ENCODE results near the gene ST6GAL1. TPM values are rescaled to one million over a fixed set of nuclear protein-coding genes. Genes with fewer than 3 reads are reported as not detected.

The ST6GAL1 gene
- total RNA-seq, 4 donors from 2014 or later = 32.6 to 107 (median 57.1) TPM

DNA sequence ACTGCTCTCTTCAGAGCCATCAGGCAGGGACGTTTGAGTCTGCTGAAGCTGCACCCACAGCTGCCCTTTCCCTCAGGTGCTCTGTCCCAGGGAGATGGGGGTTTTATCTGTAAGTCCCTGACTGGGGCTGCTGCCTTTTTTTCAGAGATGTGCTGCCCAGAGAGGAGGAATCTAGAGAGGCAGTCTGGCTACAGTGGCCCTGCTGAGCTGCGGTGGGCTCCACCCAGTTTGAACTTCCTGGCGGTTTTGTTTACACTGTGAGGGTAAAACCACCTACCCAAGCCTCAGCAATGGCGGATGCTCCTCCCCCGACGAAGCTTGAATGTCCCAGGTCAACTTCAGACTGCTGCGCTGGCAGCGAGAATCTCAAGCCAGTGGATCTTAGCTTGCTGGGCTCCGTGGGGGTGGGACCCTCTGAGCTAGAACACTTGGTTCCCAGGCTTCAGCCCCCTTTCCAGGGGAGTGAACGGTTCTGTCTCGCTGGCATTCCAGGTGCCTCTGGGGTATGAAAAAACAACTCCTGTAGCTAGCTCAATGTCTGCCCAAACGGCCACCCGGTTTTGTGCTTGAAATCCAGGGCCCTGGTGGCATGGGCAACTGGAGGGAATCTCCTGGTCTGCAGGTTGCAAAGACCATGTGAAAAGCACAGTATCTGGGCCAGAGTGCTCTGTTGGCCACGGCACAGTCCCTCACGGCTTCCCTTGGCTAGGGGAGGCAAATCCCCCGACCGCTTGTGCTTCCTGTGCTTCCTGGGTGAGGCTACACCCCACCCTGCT lies 21.1 kb upstream of the ST6GAL1 start:
- H3K9me3 ChIP-seq = no peaks in the 10 kb centered on the region
- no peak overlapping the region for H3K27ac ChIP-seq
- no peaks in the 10 kb centered on the region for H3K27me3 ChIP-seq
- no peak for DNase-seq
- H3K4me1 ChIP-seq = no peaks in the 10 kb centered on the region
- TF ChIP-seq, protein P1, sequence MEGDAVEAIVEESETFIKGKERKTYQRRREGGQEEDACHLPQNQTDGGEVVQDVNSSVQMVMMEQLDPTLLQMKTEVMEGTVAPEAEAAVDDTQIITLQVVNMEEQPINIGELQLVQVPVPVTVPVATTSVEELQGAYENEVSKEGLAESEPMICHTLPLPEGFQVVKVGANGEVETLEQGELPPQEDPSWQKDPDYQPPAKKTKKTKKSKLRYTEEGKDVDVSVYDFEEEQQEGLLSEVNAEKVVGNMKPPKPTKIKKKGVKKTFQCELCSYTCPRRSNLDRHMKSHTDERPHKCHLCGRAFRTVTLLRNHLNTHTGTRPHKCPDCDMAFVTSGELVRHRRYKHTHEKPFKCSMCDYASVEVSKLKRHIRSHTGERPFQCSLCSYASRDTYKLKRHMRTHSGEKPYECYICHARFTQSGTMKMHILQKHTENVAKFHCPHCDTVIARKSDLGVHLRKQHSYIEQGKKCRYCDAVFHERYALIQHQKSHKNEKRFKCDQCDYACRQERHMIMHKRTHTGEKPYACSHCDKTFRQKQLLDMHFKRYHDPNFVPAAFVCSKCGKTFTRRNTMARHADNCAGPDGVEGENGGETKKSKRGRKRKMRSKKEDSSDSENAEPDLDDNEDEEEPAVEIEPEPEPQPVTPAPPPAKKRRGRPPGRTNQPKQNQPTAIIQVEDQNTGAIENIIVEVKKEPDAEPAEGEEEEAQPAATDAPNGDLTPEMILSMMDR (IDR thresholded peaks at IDR 0.05) = no peak
- no peak for TF ChIP-seq POLR2A (IDR thresholded peaks at IDR 0.05)
- H3K36me3 ChIP-seq = no peaks in the 10 kb centered on the region
- no peak overlapping the region for H3K4me3 ChIP-seq
- intact Hi-C loops (cut with DNase I; ENCODE audit: low total_unique reads) = no loop called here

DNA sequence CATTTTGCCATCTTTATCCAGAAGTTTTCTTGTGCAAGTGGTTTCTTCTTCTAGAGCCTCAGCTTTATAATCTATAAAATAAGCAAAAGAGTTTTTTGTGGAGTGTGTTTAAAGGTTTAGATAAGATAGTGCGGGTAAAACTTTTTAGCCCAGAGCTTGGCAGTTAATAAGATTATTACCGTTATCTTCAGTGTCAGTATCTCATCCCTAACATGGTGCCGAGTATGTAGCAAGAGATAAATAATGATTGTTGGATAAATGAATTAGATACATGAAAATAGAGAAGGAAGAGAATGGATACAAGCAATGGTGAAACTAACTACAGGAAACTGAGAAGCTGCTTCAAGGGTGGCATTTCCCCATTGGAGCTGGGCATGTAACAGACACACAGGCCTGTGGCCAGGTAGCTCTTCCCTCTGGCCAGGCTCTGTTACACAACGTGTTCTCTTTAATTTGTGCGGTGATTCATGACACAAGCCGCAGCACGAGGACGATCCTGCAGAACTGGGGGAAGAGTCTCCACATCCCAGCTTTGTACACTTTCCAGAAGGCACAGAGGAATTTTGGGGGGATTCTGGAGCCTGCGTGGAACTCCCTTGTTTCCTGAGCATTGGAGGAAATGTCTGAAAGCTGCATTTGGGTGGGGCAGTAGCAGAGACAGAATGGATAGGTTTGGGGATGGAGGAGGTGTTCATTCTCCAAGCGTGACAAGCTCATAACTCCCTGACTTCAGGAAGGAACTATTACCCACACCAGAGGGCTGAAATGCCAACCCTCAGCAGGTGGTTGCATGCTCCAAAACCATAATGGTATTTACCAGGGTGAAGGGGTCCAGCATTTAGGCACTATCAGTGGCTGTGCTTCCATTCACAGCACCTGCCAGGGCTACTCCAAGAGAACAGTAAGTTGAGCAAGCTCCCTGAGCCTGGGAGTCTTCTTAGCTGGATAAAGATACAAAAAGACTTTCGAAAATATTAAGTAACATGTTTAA lies 14.2 kb upstream of the ST6GAL1 start:
- intact Hi-C loops (cut with DNase I; ENCODE audit: low total_unique reads) = no loop called here
- TF ChIP-seq POLR2A (IDR thresholded peaks at IDR 0.05) = no peak
- TF ChIP-seq, protein P1 (IDR thresholded peaks at IDR 0.05) = no peak
- Histone ChIP-seq H3K27me3 (no peaks in the 10 kb centered on the region), H3K9me3 (no peaks in the 10 kb centered on the region), H3K36me3 (no peaks in the 10 kb centered on the region), H3K4me1 (no peaks in the 10 kb centered on the region), H3K27ac (no peak overlapping the region), H3K4me3 (no peak overlapping the region)
- no peak for DNase-seq

DNA sequence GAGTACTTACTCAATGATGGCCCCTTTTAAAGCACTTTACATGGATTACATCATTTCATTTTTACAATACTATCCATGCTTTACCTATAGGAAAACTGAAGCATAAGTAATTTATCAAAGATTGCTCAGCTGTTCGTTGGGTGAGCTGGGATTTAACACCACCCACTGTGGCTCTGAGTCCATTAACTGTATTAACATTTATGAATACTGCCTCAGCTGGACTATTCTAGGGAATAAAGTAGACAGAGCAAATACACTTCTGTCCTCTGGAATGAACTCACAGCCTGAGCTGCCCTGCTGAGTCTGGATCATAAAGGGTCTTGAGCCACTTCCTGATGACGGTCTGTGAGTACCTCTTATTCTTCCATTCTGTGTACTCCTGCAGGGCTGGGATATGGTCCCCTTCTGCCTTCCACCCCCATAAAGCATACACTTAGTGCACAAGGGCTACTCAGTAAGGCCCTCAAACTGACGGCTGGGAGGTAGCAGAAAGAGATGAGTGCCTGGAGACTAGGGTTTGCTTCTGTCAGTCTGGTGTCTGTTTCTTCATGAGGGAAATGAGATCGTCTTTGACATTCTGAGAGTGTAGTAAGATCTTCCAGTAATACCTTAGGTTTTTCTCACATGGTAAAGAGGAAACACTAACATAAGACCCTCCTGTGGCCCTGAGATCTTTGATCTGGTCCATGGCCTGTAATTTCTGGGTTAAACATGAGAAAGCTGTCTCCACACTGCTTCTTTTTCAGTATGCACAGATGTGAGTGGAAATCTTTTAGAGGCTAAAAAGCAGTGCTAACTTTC lies 12.6 kb upstream of the ST6GAL1 start:
- Histone ChIP-seq H3K27ac (no peak overlapping the region), H3K36me3 (no peaks in the 10 kb centered on the region), H3K4me1 (no peaks in the 10 kb centered on the region), H3K27me3 (no peaks in the 10 kb centered on the region), H3K4me3 (no peak overlapping the region), H3K9me3 (no peaks in the 10 kb centered on the region)
- no peak for TF ChIP-seq POLR2A (IDR thresholded peaks at IDR 0.05)
- TF ChIP-seq, protein P1 (IDR thresholded peaks at IDR 0.05) = no peak
- intact Hi-C loops (cut with DNase I; ENCODE audit: low total_unique reads) = no loop called here
- DNase-seq = no peak

DNA sequence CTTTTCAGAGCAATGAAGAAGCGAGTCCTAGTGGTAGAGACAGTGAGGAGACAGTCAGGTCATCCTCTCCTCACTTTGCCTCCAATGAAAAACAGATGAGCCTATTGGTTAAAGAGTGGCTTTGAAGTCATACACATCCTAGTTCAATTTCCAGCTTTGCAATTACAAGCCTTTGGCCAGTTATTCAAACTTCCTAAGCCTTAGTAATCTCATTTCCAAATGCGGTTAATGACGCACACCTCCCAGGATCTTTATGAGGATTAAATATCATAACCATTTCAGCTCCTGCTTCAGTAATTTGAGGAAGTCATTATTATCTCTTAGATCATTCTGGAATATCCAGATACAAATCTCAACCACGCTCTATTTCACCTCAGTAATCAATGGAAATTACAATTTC lies 10.0 kb upstream of the ST6GAL1 start:
- no peaks in the 10 kb centered on the region for H3K4me1 ChIP-seq
- TF ChIP-seq, protein P1 (IDR thresholded peaks at IDR 0.05) = no peak
- TF ChIP-seq POLR2A (IDR thresholded peaks at IDR 0.05) = no peak
- H3K27ac ChIP-seq = no peak overlapping the region
- no peaks in the 10 kb centered on the region for H3K9me3 ChIP-seq
- H3K27me3 ChIP-seq = no peaks in the 10 kb centered on the region
- DNase-seq = no peak
- no peaks in the 10 kb centered on the region for H3K36me3 ChIP-seq
- H3K4me3 ChIP-seq = no peak overlapping the region
- intact Hi-C loops (cut with DNase I; ENCODE audit: low total_unique reads) = no loop called here

All from uterus (tissue), 4 donors.